ENCODE measurements around the gene MALRD1.

DNA sequence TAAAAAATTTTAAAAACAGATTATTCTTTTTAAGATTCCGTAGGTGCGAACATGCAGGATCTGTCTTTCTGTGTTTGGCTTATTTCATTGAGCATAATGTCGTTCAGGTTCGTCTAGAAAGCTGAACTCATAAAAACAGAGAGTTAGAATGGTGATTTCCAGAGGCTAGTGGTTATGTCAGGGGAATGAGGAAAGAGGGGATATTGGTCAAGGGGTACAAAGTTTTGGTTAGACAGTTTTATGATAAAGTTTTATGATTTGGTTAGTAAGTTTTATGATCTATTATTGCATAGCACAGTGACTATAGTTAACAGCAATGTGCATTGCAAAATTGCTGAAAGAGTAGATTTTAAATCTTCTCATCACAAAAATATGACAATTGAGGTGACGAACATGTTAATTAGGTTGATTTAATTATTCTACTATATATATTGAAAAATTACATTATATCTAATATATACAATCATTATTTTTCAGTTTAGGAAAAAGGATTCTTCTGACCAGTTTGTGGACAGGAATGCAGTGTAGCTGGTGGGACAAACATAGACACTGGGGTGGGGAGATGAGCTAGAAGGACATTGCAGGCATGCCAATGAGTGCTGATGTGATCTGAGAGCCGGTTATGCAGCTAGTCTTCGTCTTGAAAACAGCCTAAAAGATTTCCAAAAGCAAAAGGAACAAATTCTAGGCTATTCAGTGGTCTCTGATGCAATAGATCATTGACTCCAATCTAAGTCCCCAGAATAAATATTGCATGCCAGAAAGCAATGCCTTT, 31.3 kb upstream of the MALRD1 start:
- TF ChIP-seq CTCF (IDR thresholded peaks at IDR 0.05) = no peak
- TF ChIP-seq POLR2A (IDR thresholded peaks at IDR 0.05) = no peak
